ENCODE data around the gene NOD1.

DNA sequence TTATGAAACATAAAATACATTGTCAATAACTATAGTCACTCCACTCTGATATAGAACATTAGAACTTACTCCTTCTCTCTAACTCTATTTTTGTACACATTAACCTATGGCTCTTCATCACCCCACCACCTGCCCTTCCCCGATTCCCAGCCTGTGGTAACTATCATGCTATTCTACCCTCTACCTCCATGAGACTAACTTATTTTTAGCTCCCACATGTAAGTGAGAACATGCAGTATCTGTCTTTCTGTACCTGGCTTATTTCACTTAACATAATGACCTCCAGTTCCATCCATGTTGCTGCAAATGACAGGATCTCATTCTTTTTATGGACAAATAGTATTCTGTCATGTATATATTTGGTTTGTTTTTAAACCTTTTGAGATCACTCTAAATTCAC lies 8.8 kb upstream of the NOD1 start:
- TF ChIP-seq, protein P1, sequence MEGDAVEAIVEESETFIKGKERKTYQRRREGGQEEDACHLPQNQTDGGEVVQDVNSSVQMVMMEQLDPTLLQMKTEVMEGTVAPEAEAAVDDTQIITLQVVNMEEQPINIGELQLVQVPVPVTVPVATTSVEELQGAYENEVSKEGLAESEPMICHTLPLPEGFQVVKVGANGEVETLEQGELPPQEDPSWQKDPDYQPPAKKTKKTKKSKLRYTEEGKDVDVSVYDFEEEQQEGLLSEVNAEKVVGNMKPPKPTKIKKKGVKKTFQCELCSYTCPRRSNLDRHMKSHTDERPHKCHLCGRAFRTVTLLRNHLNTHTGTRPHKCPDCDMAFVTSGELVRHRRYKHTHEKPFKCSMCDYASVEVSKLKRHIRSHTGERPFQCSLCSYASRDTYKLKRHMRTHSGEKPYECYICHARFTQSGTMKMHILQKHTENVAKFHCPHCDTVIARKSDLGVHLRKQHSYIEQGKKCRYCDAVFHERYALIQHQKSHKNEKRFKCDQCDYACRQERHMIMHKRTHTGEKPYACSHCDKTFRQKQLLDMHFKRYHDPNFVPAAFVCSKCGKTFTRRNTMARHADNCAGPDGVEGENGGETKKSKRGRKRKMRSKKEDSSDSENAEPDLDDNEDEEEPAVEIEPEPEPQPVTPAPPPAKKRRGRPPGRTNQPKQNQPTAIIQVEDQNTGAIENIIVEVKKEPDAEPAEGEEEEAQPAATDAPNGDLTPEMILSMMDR (IDR thresholded peaks at IDR 0.05) = no peak
- no peak for TF ChIP-seq POLR2AphosphoS5 (IDR thresholded peaks at IDR 0.05)
- no peak for TF ChIP-seq POLR2A (IDR thresholded peaks at IDR 0.05)

Measured in prostate gland (tissue), 2 donors.